Measurements from ENCODE around the gene HDAC4. TPM values are rescaled to one million over a fixed set of nuclear protein-coding genes. Genes with fewer than 3 reads are reported as not detected.
A peak's percentile ranks its signal among the peaks of the same experiment; 100 is the strongest.

The HDAC4 gene
- total RNA-seq, 1 experiment from 2014 or later = 21.8 TPM

DNA sequence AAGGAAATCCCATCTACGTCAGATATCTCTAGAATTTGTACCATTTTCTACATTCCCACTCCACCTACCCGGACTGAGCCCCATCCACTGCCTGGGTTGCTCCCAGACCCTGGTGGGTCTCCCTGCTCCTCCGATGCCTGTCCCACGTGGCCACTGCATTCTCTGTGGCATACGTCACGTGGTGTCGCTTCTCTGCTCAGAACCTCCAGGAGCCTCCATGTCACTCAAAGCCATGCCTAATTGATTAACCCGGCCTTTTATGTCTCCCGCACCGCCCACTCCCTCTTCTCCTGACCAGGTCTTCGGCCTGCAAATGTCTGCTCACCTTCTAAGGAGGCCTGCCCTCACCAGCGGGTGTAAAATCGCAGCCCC, 176.6 kb downstream of the HDAC4 start:
- Mint-ChIP-seq H3K27me3 (ENCODE audit: insufficient read depth, unreplicated experiment) (no peaks in the 10 kb centered on the region), H3K4me3 (ENCODE audit: unreplicated experiment) (no peak overlapping the region), H3K36me3 (ENCODE audit: insufficient read depth, unreplicated experiment) (no peaks in the 10 kb centered on the region), H3K4me1 (ENCODE audit: insufficient read depth, unreplicated experiment) (no peaks in the 10 kb centered on the region), H3K27ac (ENCODE audit: low read depth, unreplicated experiment) (no peak overlapping the region), H3K9me3 (ENCODE audit: unreplicated experiment) (no peaks in the 10 kb centered on the region)
- intact Hi-C loops (cut with micrococcal nuclease) = no loop called here
- TF ChIP-seq, protein P1, sequence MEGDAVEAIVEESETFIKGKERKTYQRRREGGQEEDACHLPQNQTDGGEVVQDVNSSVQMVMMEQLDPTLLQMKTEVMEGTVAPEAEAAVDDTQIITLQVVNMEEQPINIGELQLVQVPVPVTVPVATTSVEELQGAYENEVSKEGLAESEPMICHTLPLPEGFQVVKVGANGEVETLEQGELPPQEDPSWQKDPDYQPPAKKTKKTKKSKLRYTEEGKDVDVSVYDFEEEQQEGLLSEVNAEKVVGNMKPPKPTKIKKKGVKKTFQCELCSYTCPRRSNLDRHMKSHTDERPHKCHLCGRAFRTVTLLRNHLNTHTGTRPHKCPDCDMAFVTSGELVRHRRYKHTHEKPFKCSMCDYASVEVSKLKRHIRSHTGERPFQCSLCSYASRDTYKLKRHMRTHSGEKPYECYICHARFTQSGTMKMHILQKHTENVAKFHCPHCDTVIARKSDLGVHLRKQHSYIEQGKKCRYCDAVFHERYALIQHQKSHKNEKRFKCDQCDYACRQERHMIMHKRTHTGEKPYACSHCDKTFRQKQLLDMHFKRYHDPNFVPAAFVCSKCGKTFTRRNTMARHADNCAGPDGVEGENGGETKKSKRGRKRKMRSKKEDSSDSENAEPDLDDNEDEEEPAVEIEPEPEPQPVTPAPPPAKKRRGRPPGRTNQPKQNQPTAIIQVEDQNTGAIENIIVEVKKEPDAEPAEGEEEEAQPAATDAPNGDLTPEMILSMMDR (IDR thresholded peaks at IDR 0.05; ENCODE audit: unreplicated experiment) = no peak
- no peak for DNase-seq (ENCODE audit: unreplicated experiment)
- CTCF ChIA-PET = no interaction called here
- POLR2A ChIA-PET = interaction anchor here (1.1 kb wide), 1 partner anchor 108 kb away, joined by 4 read pairs; no protein-coding TSS in a partner anchor
- no TSS peak for BruUV-seq (replicated peaks)

DNA sequence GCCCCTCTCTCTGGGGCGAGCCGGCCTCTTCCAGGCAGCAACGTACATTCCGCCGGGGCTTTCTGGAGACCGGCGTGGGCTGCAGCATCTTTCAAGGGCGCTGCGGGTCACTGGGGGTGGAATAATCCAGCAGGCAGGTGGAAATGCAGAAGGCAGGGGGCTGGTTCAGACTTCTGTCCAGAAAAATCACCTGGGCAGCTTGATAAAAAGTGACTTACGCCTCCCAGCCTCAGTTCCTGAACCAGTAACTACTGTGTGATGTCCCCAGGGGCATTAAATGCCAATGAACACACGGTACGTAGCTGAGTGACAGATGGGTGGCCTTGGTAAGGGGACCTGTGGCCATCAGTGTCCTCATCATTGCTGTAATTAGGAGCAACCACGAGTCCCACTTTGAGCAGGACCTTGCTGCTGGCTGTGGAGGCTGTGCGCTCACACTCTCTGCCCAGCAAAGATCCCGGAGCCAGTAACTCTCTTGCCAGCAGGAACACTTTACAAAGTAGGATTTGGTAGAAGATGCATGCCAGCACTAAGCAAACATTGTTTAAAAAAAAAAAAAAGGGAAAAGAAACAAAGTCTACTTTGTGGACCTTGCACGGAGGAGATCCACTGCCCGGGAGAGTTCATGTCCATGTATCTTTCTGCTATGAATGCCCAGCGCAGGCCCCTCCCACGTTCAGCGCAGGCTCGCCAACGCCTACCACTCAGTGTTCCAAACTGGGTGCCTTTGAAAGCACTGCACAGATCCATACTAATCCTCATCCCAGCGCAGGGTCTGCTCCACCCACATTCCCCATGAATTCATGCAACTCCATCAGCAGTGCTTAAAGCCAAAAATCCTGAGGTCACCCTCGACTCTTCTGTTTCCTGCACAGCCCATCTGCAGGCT, 177.3 kb downstream of the HDAC4 start:
- Mint-ChIP-seq H3K36me3 (ENCODE audit: insufficient read depth, unreplicated experiment) (no peaks in the 10 kb centered on the region), H3K9me3 (ENCODE audit: unreplicated experiment) (no peaks in the 10 kb centered on the region), H3K27ac (ENCODE audit: low read depth, unreplicated experiment) (no peak overlapping the region), H3K4me1 (ENCODE audit: insufficient read depth, unreplicated experiment) (no peaks in the 10 kb centered on the region), H3K4me3 (ENCODE audit: unreplicated experiment) (no peak overlapping the region), H3K27me3 (ENCODE audit: insufficient read depth, unreplicated experiment) (no peaks in the 10 kb centered on the region)
- no TSS peak for BruUV-seq (replicated peaks)
- intact Hi-C loops (cut with micrococcal nuclease) = no loop called here
- no peak for DNase-seq (ENCODE audit: unreplicated experiment)
- CTCF ChIA-PET = no interaction called here
- TF ChIP-seq, protein P1 (IDR thresholded peaks at IDR 0.05; ENCODE audit: unreplicated experiment) = no peak
- POLR2A ChIA-PET = no interaction called here

DNA sequence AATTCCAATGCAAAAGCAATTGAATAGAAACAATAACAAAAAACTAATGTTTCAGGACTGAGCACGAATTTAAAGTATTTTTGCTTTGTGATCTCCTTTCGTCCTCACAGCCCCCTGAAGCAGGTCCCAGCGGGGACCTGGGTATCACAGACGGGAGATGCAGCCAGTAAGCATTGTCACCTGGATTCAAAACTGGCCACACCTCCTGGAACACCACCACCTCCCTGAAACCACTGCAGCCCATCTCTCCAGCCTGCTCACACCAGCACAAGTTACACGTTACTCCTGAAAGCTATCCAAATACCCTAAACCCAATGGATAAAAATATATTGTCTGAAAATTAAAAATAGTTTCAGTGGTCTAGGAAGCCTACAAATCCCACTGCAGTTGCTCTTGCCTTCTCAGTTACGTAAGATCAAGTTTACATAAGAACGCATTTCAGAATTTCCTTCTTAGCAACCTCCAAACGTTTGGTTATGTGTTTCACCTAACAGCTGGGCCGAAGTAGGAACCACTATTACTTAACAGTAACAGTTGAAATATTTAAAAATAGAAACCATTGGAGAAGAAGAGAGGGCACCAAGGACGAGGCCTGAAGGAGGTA, 178.0 kb downstream of the HDAC4 start:
- TF ChIP-seq, protein P1 (IDR thresholded peaks at IDR 0.05; ENCODE audit: unreplicated experiment) = no peak
- H3K27ac Mint-ChIP-seq (ENCODE audit: low read depth, unreplicated experiment) = peak overlapping the region; percentile 35
- intact Hi-C loops (cut with micrococcal nuclease) = no loop called here
- H3K36me3 Mint-ChIP-seq (ENCODE audit: insufficient read depth, unreplicated experiment) = no peaks in the 10 kb centered on the region
- no TSS peak for BruUV-seq (replicated peaks)
- POLR2A ChIA-PET = interaction anchor here (1.0 kb wide), 2 partner anchors 52 to 178 kb away, joined by 4 read pairs; partner anchors contain the start of gene HDAC4
- H3K9me3 Mint-ChIP-seq (ENCODE audit: unreplicated experiment) = no peaks in the 10 kb centered on the region
- no peak overlapping the region for H3K4me3 Mint-ChIP-seq (ENCODE audit: unreplicated experiment)
- H3K4me1 Mint-ChIP-seq (ENCODE audit: insufficient read depth, unreplicated experiment) = no peaks in the 10 kb centered on the region
- DNase-seq (ENCODE audit: unreplicated experiment) = peak; percentile 12
- no peaks in the 10 kb centered on the region for H3K27me3 Mint-ChIP-seq (ENCODE audit: insufficient read depth, unreplicated experiment)
- CTCF ChIA-PET = no interaction called here

DNA sequence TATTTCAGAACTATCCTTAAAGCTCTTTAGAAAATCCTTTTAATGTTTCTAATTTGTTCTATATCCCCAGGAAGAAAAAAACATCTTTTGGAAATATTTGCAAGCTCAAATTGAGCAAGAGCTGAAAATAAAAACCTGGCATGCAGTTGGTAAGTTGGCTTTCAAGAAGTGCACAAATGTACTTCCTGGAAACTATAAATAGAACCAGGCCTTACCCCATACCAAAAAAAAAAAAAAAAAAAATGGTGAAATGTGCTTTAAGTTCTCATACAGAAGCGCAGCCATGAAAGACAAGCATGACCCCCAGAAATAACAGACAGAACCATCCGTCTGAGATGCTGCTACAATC, 178.5 kb downstream of the HDAC4 start:
- BruUV-seq (replicated peaks) = no TSS peak
- no peaks in the 10 kb centered on the region for H3K4me1 Mint-ChIP-seq (ENCODE audit: insufficient read depth, unreplicated experiment)
- peak; percentile 31 for DNase-seq (ENCODE audit: unreplicated experiment)
- H3K4me3 Mint-ChIP-seq (ENCODE audit: unreplicated experiment) = no peak overlapping the region
- H3K27ac Mint-ChIP-seq (ENCODE audit: low read depth, unreplicated experiment) = peak overlapping the region; percentile 35
- no peaks in the 10 kb centered on the region for H3K36me3 Mint-ChIP-seq (ENCODE audit: insufficient read depth, unreplicated experiment)
- intact Hi-C loops (cut with micrococcal nuclease) = no loop called here
- TF ChIP-seq, protein P1 (IDR thresholded peaks at IDR 0.05; ENCODE audit: unreplicated experiment) = no peak
- ChIA-PET CTCF (no interaction called here), POLR2A (interaction anchor here (1.0 kb wide), 2 partner anchors 53 to 179 kb away, joined by 4 read pairs; partner anchors contain the start of gene HDAC4)
- H3K27me3 Mint-ChIP-seq (ENCODE audit: insufficient read depth, unreplicated experiment) = no peaks in the 10 kb centered on the region
- H3K9me3 Mint-ChIP-seq (ENCODE audit: unreplicated experiment) = no peaks in the 10 kb centered on the region
